HG03442 (cell line): ENCODE data around the gene RHOV.

Experiments
- ATAC-seq: cut with Tn5 transposase; IDR thresholded peaks from one replicate; pipeline ENCODE4 v1.9.1; 2021; ENCODE audit warnings: mild to moderate bottlenecking, moderate library complexity; ENCODE audit not compliant: unreplicated experiment

The RHOV gene, protein sequence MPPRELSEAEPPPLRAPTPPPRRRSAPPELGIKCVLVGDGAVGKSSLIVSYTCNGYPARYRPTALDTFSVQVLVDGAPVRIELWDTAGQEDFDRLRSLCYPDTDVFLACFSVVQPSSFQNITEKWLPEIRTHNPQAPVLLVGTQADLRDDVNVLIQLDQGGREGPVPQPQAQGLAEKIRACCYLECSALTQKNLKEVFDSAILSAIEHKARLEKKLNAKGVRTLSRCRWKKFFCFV

DNA sequence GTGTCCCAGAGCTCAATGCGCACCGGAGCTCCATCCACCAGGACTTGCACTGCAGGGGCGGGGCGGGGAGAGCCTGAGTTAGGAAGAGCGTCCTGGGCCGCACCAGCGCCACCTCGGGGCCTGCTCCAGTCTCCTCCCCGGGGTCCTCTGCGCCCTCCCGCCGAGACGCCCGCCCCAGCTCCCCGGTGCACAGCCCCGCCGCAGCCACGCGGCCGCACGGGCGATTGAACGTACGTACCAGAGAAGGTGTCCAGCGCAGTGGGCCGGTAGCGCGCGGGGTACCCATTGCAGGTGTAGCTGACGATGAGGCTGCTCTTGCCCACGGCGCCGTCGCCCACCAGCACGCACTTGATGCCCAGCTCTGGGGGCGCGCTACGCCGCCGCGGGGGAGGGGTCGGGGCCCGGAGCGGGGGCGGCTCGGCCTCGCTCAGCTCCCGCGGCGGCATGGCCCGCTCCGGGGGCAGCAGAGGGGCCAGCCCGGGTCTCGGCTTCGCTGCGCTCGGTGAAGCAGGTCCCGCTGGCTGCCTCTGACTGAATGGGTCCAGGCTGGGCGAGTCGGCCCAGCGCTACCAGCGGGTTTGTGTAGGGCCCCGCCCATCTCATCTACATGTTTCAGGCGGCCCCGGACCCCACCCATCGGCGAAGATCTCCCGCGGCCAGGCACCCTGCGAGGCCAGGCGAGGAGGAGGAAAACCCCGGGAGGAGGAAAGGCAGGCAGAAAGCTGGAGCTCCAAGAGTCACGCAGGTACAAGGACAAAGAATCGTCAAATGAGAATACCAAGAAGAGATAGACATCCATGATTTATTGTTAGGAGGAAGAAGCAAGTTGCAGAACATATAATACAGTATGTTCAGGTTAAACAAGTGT lies at the start of gene RHOV:
Gene RHOV, minus strand, starts transcription at position 541 of the 868 bp plus-strand sequence. Its CDS starts 95 bp downstream, at position 446.
- ATAC-seq = peak; percentile 57

DNA sequence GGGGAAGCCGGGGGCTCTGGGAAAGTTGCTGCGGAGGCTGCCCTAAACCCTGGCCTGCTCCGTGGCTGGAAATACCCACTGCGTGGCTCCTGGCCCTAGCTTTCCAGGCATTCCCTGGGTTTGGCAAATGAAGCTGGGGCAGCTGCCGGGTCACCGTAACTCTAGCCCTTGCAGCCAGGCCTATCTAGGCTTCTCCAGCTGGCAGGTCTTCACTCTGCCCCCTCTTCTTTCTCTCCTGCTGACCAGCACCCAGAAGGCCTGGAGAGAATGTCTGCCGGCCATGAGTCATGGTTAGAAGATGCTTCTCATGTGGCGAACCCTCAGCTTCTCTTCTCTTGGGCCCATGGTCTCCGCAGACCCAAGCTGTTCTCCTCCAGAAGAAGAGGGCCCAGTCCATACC lies 49.5 kb upstream of the RHOV start:
- no peak for ATAC-seq

- no peak for ATAC-seq
Observed at GRCh38 chr15:40922608-40923005, 48.6 kb upstream of the RHOV start.

DNA sequence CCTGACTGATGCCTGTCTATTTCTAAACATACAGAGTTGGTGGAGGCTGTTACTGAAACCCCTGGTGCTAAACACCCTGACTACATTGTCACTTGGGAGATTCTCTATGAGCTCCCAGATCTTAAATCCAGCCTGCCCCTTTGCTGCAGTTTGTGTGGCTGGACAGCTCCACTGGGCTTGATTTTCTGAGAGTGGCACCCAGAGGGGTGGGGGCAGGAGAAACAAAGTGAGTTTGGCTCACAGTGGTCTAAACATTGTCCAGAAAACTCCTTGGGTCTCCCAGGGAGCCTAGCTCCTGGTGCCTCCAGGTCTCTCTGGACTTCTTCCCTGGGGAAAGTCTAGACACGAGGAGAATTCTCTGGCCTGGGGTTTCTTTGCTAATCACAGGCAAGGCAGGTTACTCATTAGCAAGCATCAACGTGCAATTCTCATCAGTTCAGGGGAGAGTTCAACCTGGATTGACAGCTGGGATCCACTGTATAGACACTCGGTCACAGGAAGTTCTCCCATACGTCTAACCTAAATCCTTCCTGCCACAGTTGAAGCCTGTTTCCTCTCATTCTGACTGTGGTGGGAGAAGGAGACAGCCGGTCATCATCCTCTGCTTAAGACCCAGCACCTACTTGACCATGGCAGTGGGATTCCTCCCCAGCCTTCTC lies 48.0 kb upstream of the RHOV start:
- ATAC-seq = no peak

- no peak for ATAC-seq
Observed at GRCh38 chr15:40918799-40919392, 44.9 kb upstream of the RHOV start.

DNA sequence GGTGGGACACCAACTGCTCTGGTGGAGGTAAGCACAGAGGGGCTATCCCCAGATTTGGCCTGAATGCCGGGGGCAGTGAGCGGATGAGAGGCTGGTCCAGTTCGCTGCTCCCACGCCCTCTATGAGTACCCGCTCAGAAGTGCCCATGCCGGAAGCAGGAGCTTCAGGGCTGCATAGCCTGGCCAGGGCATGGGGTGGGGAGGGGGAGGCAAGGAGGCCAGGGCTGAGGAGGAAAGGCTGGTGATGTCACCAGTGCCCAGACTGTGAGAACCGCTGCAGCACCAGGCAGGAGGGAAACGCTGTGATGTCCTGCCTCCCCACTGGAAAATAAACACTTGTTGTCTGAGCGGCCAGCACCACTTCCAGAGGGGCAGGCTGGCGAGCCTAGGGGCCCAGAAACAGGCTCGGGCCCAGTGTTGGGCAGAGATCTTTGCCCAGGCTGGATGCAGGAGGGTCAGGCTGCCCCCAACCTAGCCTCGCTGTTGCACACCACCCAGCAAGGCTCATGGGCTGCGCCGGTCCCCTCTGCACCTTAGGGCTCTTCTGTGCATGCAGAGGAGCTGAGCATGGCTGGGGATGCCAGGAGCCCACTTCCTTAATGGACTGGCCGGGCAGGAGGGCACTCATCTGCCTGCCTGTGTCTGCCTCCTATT lies 44.2 kb upstream of the RHOV start:
- ATAC-seq = no peak

DNA sequence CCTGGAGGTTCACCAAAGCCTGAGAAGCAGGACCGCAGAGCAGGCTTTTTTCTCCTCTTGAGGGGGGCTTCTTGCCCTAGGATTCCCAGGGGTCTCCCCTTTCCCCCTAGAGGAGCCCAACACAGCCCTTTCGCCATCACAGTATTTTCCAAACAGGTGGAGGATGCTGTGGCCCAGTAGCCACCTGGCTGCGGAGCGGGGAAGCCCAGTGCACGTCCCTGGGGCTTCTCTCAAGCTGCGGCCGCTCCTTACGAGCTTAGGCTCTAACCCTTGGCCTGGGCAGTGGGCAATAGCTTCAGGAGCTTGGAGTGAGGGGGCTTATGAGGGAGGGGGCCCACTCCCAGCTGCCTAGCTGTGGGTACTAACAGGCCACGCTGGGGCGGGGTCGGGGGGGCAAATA lies 43.6 kb upstream of the RHOV start:
- no peak for ATAC-seq

DNA sequence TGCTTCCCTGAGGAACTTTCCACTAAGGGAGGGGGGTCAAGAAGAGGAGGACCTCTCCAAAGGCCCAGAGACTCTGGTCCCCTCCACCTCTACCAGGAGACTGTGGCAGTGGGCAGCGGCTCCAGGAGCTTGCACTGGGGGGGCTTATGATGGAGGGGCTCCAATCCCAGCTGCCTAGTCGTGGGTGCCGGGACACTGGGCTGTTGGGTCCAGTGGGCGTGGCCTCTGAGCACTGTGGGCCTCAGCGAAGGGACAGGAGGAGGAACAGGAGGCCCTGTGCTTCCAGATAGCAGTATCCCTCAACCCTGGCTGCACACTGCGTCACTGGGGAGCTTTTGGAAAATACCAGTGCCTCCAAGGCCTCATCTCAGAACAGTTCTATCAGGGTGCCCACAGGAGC lies 41.6 kb upstream of the RHOV start:
- no peak for ATAC-seq

DNA sequence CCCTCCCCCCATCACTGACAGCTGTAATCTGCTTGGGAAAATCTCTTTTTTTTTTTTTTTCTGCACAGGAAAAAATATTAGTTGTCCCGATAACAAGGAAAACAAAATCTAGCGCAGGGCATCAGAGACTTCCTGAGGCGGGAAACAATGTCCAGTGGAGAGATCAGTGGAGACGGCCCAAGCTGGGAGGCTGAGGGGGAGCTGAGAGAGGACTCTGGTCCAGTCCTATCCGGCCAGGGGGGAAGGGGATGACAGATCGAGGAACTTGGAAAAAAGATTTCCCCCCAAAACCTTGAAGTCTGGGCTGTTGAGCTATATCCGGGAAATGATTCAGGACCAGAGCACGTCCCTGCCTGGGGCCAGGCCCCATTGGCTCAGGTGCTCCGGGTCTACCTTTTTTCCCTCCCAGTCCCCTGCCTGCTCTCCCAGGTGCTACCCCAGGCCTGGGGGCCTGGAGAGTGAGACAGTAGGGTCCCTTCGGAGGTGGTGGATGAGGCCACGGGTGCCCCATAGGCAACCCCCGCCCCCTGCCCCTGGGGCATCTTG lies 41.2 kb upstream of the RHOV start:
- no peak for ATAC-seq

DNA sequence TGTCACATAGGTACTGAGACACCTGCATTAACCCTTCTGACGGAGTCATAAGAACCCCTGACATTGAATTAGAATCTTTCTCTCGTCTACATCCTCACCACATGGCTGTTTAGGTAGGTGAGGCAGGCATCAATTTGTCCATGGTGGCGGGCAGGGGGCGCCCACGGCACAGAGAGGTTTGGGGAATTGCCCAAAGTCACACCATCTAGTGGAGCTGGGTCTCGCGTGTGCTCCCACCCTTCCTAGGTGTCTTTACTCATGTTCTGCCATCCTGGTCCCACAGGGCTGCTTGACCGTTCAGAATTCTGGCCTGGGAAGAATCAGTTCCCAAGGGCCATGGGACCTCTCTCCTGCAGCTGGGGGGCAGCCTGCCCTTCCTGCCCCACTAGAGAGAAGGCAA lies 40.5 kb upstream of the RHOV start:
- ATAC-seq = no peak

DNA sequence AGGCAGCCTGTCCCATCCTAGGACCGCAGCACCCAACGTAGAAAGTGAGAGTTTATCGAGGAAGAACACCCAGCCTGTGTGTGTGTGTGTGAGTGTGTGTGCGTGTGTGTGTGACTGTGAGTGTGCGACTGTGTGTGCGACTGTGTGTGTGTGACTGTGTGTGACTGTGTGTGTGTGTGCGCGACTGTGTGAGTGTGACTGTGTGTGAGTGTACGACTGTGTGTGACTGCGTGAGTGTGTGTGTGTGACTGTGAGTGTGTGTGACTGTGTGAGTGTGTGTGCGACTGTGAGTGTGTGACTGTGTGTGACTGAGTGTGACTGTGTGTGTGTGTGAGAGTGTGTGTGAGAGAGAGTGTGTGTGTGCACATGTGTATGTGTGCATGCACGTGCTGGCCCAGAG lies 40.0 kb upstream of the RHOV start:
- ATAC-seq = no peak

DNA sequence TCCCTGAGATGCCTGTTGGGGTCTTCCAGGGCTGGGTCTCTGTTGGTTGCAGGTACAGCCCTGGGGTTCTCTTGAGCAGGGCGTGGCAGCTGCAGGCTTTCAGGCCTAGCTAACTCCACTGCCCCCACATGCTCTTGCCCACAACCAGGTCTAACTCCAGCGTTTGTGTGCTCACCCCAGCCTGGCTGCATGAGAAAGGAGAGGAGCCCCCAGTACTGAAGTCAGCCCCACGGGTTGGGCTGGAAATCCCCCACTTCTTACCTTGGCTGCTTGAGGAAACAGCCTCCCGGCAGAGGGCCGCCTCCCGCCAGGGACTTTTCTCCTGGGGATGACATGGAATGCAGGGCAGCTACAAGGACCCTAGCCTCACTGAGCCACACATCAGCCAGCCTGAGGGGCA lies 38.4 kb upstream of the RHOV start:
- ATAC-seq = no peak

- no peak for ATAC-seq
Observed at GRCh38 chr15:40911693-40912092, 37.7 kb upstream of the RHOV start.

DNA sequence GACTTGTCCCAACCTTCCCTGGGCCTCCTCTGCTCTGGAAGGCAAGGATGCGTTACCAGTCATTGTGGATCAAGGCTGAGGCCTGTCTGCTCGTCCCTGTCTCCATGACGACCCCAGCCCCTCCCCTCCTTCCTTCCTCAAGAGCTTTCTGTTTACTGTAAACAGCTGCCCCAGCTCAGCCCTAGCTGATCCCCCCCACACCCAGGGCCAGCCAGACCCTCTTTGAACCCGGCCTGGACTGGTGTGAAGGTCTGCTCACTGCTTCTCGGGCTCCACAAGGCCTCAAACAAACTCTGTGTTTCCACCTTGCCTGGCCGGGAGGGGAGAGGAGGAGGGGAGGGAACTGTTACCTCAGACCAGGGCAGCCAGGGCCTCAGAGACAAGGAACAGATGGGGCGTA lies 37.1 kb upstream of the RHOV start:
- ATAC-seq = no peak

GRCh38 chr15:40909662-40910630 lies 35.9 kb upstream of the RHOV start:
- no peak for ATAC-seq

- ATAC-seq = no peak
Observed at GRCh38 chr15:40908095-40908494, 34.1 kb upstream of the RHOV start.

- no peak for ATAC-seq
Observed at GRCh38 chr15:40906991-40907802, 33.2 kb upstream of the RHOV start.

DNA sequence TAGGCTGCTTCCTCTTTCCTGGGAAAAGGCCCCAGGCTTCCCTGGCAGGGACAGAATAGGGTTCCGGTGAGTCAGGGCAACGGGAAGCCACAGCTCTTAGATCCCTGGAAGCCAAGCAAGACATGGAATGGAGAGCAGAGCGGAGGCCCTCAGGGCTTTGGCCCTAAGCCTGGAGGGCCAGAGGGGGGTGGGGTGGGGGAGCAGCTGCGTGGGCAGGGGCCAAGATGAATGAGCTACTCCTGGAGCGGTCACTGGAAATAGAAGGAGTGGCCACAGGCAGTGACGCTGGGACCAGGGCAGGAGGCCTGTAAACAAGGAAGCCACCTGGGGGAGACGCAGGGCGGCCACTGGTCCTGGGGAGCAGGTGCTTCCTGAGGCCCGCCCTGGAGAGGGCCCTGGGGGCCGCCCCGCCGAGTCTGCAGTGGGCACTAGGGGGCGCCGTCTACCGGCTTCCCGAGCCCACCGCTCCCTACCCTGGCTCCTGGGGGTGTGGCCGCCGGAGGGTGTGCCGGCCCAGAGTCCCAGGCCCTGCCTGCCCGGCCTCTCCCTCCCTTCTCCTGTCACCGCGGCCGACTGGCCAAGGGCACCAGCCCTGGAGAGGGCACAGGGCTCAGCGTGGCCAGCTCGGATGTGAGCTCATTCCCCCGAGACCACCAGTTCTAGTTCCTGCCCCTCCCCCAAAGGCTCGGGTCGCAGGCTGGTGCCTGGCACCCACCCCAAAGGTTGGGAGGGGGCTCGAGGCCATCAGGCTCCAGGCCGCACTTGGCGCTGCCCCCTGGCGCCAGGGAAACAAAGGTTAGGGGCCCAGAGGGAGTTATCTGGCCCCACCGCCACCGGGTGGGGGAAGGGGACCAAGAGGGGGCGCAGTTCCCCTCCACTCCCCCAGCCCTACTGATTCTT lies 32.3 kb upstream of the RHOV start:
- peak; percentile 62 for ATAC-seq
